Activated CD4-positive, alpha-beta memory T cell treated with anti-CD3 and anti-CD28 coated beads for 36 hours (primary cell): ENCODE measurements around the gene ANAPC10. TPM values are rescaled to one million over a fixed set of nuclear protein-coding genes. Genes with fewer than 3 reads are reported as not detected.
"Not testable (repeated sequence)": the region's sequence is repeated elsewhere in the genome, so short reads cannot be mapped to it uniquely, and the experiment has no call there.

Source experiments
- CTCF ChIA-PET: fragments of 350-600 bp; sonication (Branson Sonifier 250); formaldehyde crosslinking; loops from one replicate; lab custom pipeline; 2021; ENCODE audit warnings: antibody characterized with exemption, inconsistent platforms; lab: Charles Lee
- POLR2A ChIA-PET: fragments of 350-600 bp; sonication (Branson Sonifier 250); formaldehyde crosslinking; loops from one replicate; lab custom pipeline; 2021; ENCODE audit warnings: antibody characterized with exemption; lab: Charles Lee
- DNase-seq: peaks from one replicate; pipeline ENCODE4 v3.0.0-alpha.2; 2020
- H3K27ac Mint-ChIP-seq: one replicate; pipeline ENCODE4 v1.8.0; 2021; ENCODE audit warnings: mixed read lengths
- H3K27me3 Mint-ChIP-seq: one replicate; pipeline ENCODE4 v1.8.0; 2021; ENCODE audit warnings: mixed read lengths
- H3K36me3 Mint-ChIP-seq: one replicate; pipeline ENCODE4 v1.8.0; 2021; ENCODE audit warnings: mixed read lengths
- H3K4me1 Mint-ChIP-seq: one replicate; pipeline ENCODE4 v1.8.0; 2021; ENCODE audit warnings: low read depth, mixed read lengths
- H3K4me3 Mint-ChIP-seq: one replicate; pipeline ENCODE4 v1.8.0; 2021; ENCODE audit warnings: mild to moderate bottlenecking, mixed read lengths
- H3K9me3 Mint-ChIP-seq: one replicate; pipeline ENCODE4 v1.8.0; 2021; ENCODE audit warnings: mixed read lengths
- intact Hi-C: fragments of 100-400 bp; cut with micrococcal nuclease; formaldehyde crosslinking; loops from one replicate; pipeline ENCODE4 v1.15.1; 2023
- total RNA-seq, 2 experiments: library from RNA; stranded (reverse); gene quantifications; one replicate each; pipeline ENCODE4 v1.2.3, GENCODE V29; 2021

Gene ANAPC10
- total RNA-seq, result 10 to 100 TPM; 28.2 to 28.3 TPM

- H3K4me3 Mint-ChIP-seq, result peak within 1 kb of the TSS; percentile 87
- peak; percentile 97 for DNase-seq
- POLR2A ChIA-PET, result interaction anchor here (0.7 to 4.2 kb wide), 8 partner anchors 10 to 521 kb away, joined by 3 to 39 read pairs (median 4); partner anchors contain the start of gene MMAA
- intact Hi-C loops, result loop anchor here (1.0 to 5.0 kb wide), 9 partner anchors 28 to 1585 kb away; partner anchors contain the start of genes MMAA, OTUD4, SMARCA5 and ZNF827
- peaks cover 20% of the 10 kb centered on the region for H3K4me1 Mint-ChIP-seq
- H3K27me3 Mint-ChIP-seq, result no peaks in the 10 kb centered on the region
- no peaks in the 10 kb centered on the region for H3K9me3 Mint-ChIP-seq
- CTCF ChIA-PET, result interaction anchor here (0.6 to 3.1 kb wide), 6 partner anchors 11 to 926 kb away, joined by 3 to 9 read pairs (median 4); no protein-coding TSS in a partner anchor
- H3K36me3 Mint-ChIP-seq, result peaks cover 34% of the 10 kb centered on the region
- H3K27ac Mint-ChIP-seq, result peak within 1 kb of the TSS; percentile 97
These were observed at the start of gene ANAPC10, which contains the start of gene ABCE1 for GRCh38 chr4:145097821-145098674. Gene ANAPC10, minus strand, starts transcription at chr4:145098196. Its CDS starts 2,097 bp downstream, at chr4:145096099. Gene ABCE1, plus strand, starts transcription at chr4:145098311. Its CDS starts 6,102 bp downstream, at chr4:145104413.

DNA sequence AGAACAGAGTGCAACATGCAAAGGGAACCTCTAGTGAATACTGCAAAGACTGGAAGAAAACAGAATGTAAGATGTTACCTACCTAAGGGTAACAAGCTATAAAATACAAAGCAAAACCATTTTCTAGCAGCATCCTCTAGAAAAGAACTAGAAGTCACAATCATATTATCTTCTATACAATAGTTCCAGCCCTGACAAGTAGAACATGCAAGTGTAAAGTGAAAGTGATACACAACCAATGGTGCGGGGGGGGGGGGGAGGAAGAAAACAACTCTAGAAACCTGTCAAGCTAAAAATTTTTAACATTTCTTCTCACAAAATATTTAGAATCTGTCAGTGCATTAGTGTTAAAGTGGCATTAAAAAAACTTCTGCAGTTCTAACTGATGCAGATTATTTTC is 38.2 kb upstream of the ANAPC10 start:
- H3K27ac Mint-ChIP-seq, H3K9me3 Mint-ChIP-seq, H3K4me3 Mint-ChIP-seq, CTCF ChIA-PET, DNase-seq, H3K27me3 Mint-ChIP-seq, POLR2A ChIA-PET: not testable (repeated sequence)
- H3K36me3 Mint-ChIP-seq, result peaks cover 46% of the 10 kb centered on the region
- peaks cover 44% of the 10 kb centered on the region for H3K4me1 Mint-ChIP-seq
- intact Hi-C loops, result loop anchor here (10.0 kb wide), 1 partner anchor 349 kb away; the partner anchor contains the start of gene SMAD1

GRCh38 chr4:145132511-145133098 is 34.6 kb upstream of the ANAPC10 start:
- H3K27ac Mint-ChIP-seq, result peak overlapping the region; percentile 52
- intact Hi-C loops, result loop anchor here (1.0 to 10.0 kb wide), 5 partner anchors 34 to 954 kb away; partner anchors contain the start of genes ABCE1, ANAPC10 and SMAD1
- no peak overlapping the region for H3K4me3 Mint-ChIP-seq
- H3K36me3 Mint-ChIP-seq, result peaks cover 38% of the 10 kb centered on the region
- no peaks in the 10 kb centered on the region for H3K9me3 Mint-ChIP-seq
- peaks cover 59% of the 10 kb centered on the region for H3K4me1 Mint-ChIP-seq
- CTCF ChIA-PET, result no interaction called here
- H3K27me3 Mint-ChIP-seq, result no peaks in the 10 kb centered on the region
- peak; percentile 56 for DNase-seq
- POLR2A ChIA-PET, result interaction anchor here (0.9 to 1.5 kb wide), 2 partner anchors 34 to 47 kb away, joined by 3 to 6 read pairs; partner anchors contain the start of genes ABCE1 and ANAPC10

- Mint-ChIP-seq H3K9me3 (no peaks in the 10 kb centered on the region), H3K27ac (peak overlapping the region; percentile 82), H3K36me3 (peaks cover 39% of the 10 kb centered on the region), H3K4me1 (peaks cover 57% of the 10 kb centered on the region), H3K27me3 (no peaks in the 10 kb centered on the region), H3K4me3 (no peak overlapping the region)
- intact Hi-C loops, result loop anchor here (1.0 to 10.0 kb wide), 6 partner anchors 34 to 958 kb away; partner anchors contain the start of genes ABCE1, ANAPC10 and SMAD1
- DNase-seq, result no peak
- CTCF ChIA-PET, result no interaction called here
- POLR2A ChIA-PET, result interaction anchor here (0.6 to 1.5 kb wide), 2 partner anchors 34 to 843 kb away, joined by 6 read pairs; partner anchors contain the start of genes ABCE1 and ANAPC10
These were observed 33.9 kb upstream of the ANAPC10 start for GRCh38 chr4:145131848-145132247.

DNA sequence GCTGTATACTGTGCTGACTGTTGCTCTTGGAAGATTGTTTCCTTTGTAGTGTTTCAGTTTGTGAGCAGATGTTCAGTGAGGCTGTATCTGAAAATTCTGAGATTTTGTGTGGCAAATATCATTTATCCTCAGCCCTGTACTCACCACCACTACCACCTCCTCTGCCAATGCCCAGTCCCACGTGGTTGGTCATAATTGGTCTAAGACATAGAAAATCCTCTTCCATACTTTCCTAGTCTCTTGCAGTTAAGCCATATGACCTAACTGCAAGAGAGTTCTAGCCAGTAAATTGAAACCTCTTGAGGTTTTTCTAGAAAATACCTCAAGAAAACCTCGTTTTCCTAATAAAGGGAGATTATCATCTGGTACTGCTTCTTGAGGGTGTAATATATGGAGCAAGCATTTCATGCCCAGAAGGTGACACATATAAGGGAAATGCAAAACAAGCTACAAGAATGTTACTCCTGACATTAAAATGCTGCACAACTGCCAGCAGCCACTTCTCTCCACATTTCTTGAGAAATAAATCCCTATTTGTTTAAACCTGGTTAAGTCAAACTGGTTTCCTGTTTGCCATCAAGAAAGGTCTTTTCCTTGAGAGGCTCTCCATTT is 32.9 kb upstream of the ANAPC10 start:
- Mint-ChIP-seq H3K9me3 (no peaks in the 10 kb centered on the region), H3K27me3 (no peaks in the 10 kb centered on the region), H3K36me3 (peaks cover 48% of the 10 kb centered on the region), H3K27ac (peak overlapping the region; percentile 82), H3K4me1 (peaks cover 63% of the 10 kb centered on the region), H3K4me3 (no peak overlapping the region)
- no peak for DNase-seq
- POLR2A ChIA-PET, result no interaction called here
- intact Hi-C loops, result loop anchor here (1.0 to 10.0 kb wide), 2 partner anchors 354 to 957 kb away; partner anchors contain the start of gene SMAD1
- CTCF ChIA-PET, result interaction anchor here (1.2 kb wide), 1 partner anchor 47 kb away, joined by 3 read pairs; no protein-coding TSS in a partner anchor

DNA sequence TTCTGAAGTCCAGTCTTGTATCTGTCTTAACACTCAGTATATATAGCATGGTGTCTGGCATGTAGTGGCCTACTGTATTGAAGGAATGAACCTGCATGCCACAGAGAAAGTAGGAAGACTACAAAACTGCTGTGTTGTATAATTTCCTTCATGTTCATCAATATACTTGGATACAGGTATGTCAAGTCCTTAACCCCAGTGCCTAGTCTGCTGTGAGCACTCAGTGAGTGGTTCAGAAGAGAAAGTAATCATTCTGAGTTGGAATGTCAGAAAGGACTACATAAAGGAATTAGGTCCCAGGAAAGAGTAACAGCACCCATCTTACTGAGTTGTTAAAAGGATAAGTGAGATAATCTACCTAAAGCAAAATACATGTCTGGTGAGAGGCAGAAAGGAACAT is 32.1 kb upstream of the ANAPC10 start:
- H3K4me3 Mint-ChIP-seq, result no peak overlapping the region
- H3K4me1 Mint-ChIP-seq, result peaks cover 60% of the 10 kb centered on the region
- H3K36me3 Mint-ChIP-seq, result peaks cover 52% of the 10 kb centered on the region
- H3K27me3 Mint-ChIP-seq, result no peaks in the 10 kb centered on the region
- no peak for DNase-seq
- CTCF ChIA-PET, result no interaction called here
- H3K27ac Mint-ChIP-seq, result peak overlapping the region; percentile 82
- POLR2A ChIA-PET, result no interaction called here
- no peaks in the 10 kb centered on the region for H3K9me3 Mint-ChIP-seq
- intact Hi-C loops, result loop anchor here (10.0 kb wide), 1 partner anchor 355 kb away; the partner anchor contains the start of gene SMAD1

- Mint-ChIP-seq H3K27ac (peak overlapping the region; percentile 84), H3K36me3 (peaks cover 47% of the 10 kb centered on the region), H3K4me3 (no peak overlapping the region), H3K27me3 (no peaks in the 10 kb centered on the region), H3K9me3 (no peaks in the 10 kb centered on the region), H3K4me1 (peaks cover 29% of the 10 kb centered on the region)
- DNase-seq, result no peak
- ChIA-PET POLR2A (interaction anchor here (1.2 kb wide), 1 partner anchor 9 kb away, joined by 3 read pairs; no protein-coding TSS in a partner anchor), CTCF (no interaction called here)
- intact Hi-C loops, result no loop called here
These were observed 27.4 kb upstream of the ANAPC10 start for GRCh38 chr4:145125396-145125795.

- DNase-seq, result no peak
- Mint-ChIP-seq H3K4me1 (peaks cover 6% of the 10 kb centered on the region), H3K27me3 (no peaks in the 10 kb centered on the region), H3K4me3 (no peak overlapping the region), H3K36me3 (peaks cover 41% of the 10 kb centered on the region), H3K9me3 (no peaks in the 10 kb centered on the region), H3K27ac (no peak overlapping the region)
- intact Hi-C loops, result no loop called here
- ChIA-PET CTCF (interaction anchor here (1.7 kb wide), 1 partner anchor 10 kb away, joined by 5 read pairs; the partner anchor contains the start of genes ABCE1 and ANAPC10), POLR2A (no interaction called here)
These were observed 10.1 kb upstream of the ANAPC10 start for GRCh38 chr4:145108128-145108527.

DNA sequence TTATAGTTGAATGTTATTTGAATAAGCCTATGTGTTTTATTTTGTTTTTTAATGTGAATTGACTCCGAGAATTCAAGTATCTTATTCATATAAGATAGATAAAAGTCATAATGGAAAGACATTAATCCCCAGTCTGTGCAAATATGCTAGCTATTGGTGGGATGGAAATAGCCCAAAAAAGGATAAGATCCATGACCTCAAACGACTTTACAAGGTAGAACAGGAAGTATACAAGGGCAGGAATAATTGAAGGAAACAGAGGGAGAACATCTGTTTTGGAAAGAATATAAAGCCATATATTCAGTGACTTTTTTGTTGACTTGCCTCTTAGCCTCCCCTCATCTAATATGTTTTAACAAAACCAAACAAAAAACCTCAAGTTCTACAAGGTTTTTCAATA is 9.1 kb upstream of the ANAPC10 start:
- no peaks in the 10 kb centered on the region for H3K27me3 Mint-ChIP-seq
- peaks cover 6% of the 10 kb centered on the region for H3K4me1 Mint-ChIP-seq
- H3K36me3 Mint-ChIP-seq, result peaks cover 31% of the 10 kb centered on the region
- no peak overlapping the region for H3K4me3 Mint-ChIP-seq
- intact Hi-C loops, result no loop called here
- CTCF ChIA-PET, result no interaction called here
- H3K27ac Mint-ChIP-seq, result no peak overlapping the region
- DNase-seq, result no peak
- H3K9me3 Mint-ChIP-seq, result no peaks in the 10 kb centered on the region
- POLR2A ChIA-PET, result no interaction called here

GRCh38 chr4:145103496-145103895 is 5.5 kb upstream of the ANAPC10 start:
- Mint-ChIP-seq H3K27me3 (no peaks in the 10 kb centered on the region), H3K4me1 (peaks cover 11% of the 10 kb centered on the region), H3K36me3 (peaks cover 16% of the 10 kb centered on the region), H3K27ac (no peak overlapping the region), H3K9me3 (no peaks in the 10 kb centered on the region), H3K4me3 (no peak overlapping the region)
- intact Hi-C loops, result no loop called here
- ChIA-PET CTCF (interaction anchor here (0.7 kb wide), 1 partner anchor 67 kb away, joined by 3 read pairs; no protein-coding TSS in a partner anchor), POLR2A (interaction anchor here (1.5 kb wide), 1 partner anchor 19 kb away, joined by 3 read pairs; no protein-coding TSS in a partner anchor)
- DNase-seq, result no peak

GRCh38 chr4:145102619-145103018 is 4.6 kb upstream of the ANAPC10 start:
- DNase-seq, result no peak
- no peaks in the 10 kb centered on the region for H3K27me3 Mint-ChIP-seq
- POLR2A ChIA-PET, result no interaction called here
- CTCF ChIA-PET, result no interaction called here
- peaks cover 21% of the 10 kb centered on the region for H3K36me3 Mint-ChIP-seq
- intact Hi-C loops, result no loop called here
- no peak overlapping the region for H3K4me3 Mint-ChIP-seq
- H3K4me1 Mint-ChIP-seq, result peaks cover 11% of the 10 kb centered on the region
- no peak overlapping the region for H3K27ac Mint-ChIP-seq
- no peaks in the 10 kb centered on the region for H3K9me3 Mint-ChIP-seq
